Activated CD4-positive, alpha-beta T cell treated with anti-CD3 and anti-CD28 coated beads, Interleukin-2, amount 50 U/mL, for 4 hours (primary cell): ENCODE data around the gene PACSIN2.
"Not testable (repeated sequence)": the region's sequence is repeated elsewhere in the genome, so short reads cannot be mapped to it uniquely, and the experiment has no call there.

ENCODE experiments used
- DNase-seq, 2 experiments: peaks; one replicate each; pipeline ENCODE4 v3.0.0-alpha.2; 2020

Gene PACSIN2

DNA sequence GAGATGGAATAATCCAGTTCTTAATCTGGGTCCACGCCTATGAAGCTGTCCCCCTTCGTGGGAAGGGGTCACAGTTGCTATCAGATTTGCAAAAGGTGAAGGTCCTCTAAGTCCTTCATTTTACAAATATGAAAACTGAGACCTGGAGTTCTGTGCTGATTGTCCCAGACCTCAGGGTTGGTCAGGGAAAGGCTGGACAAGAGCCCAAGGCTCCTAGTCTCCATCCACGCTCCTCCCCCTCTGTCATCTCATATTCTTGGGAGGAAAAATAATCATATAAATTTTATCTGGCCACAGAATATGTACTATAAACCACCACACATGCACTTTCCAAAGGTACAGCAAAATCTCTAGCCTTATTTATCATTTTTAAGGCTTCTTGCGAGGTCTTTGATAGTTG is 5.5 kb downstream of the PACSIN2 start:
- DNase-seq: no peak

- no peak for DNase-seq
Measured at GRCh38 chr22:43008921-43009320, 6.0 kb downstream of the PACSIN2 start.

- DNase-seq: no peak
Measured at GRCh38 chr22:43008509-43008908, 6.4 kb downstream of the PACSIN2 start.

- DNase-seq: no peak
Measured at GRCh38 chr22:43007519-43008102, 7.3 kb downstream of the PACSIN2 start.

GRCh38 chr22:43006753-43007152 is 8.2 kb downstream of the PACSIN2 start:
- DNase-seq: no peak

- DNase-seq: no peak
Measured at GRCh38 chr22:43006016-43006505, 8.9 kb downstream of the PACSIN2 start.

DNA sequence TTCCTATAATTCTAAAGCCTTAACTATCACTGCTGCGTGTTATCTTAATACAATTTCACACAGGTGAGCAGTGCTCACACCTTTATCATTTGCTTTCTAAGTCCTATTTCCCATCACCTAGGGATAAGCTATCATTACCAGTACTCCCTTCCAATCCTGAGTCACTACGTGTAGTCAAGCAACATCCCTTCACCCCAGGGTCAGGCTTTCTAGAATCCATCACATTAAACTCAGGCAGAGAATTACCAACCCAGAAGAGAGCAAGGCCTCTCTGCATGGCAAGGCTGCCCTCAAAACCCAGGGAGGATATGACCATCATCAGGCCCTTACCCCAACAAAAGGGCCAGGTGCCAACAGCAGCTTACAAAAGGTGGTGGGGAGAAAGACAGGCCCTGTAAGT is 9.8 kb downstream of the PACSIN2 start:
- DNase-seq: no peak

DNA sequence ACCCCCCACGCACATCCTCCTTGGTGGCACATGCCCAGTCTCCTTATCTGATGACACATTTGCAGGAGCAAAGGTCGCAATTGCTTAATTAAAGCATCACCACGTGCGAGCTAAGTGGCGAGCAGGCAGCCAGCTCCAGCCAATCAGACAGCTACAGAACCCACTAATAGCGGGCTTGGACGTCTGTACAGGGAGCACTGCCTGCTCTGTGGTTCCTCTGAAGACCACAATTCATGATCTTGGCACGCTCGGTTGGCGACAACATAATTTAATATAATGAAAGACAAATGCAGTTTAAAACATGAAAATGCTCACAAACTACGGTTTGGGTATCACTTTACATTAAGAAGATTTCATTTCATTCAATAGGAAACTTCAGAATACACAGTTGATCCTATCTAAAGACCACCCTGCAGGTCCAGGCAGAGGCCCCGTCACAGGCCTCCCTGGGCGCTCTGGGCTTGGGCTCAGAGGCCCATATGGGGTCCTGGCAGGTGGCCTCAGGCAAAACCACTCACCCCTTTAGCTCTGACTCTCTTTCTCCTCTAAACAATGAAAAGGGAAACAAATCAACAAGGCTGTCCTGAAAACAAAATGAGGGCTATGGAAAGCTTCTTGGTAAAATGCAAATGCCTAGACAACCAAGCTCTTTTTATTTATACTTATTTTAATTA is 10.4 kb downstream of the PACSIN2 start:
- DNase-seq: no peak

- no peak for DNase-seq
Measured at GRCh38 chr22:43002202-43002586, 12.8 kb downstream of the PACSIN2 start.

DNA sequence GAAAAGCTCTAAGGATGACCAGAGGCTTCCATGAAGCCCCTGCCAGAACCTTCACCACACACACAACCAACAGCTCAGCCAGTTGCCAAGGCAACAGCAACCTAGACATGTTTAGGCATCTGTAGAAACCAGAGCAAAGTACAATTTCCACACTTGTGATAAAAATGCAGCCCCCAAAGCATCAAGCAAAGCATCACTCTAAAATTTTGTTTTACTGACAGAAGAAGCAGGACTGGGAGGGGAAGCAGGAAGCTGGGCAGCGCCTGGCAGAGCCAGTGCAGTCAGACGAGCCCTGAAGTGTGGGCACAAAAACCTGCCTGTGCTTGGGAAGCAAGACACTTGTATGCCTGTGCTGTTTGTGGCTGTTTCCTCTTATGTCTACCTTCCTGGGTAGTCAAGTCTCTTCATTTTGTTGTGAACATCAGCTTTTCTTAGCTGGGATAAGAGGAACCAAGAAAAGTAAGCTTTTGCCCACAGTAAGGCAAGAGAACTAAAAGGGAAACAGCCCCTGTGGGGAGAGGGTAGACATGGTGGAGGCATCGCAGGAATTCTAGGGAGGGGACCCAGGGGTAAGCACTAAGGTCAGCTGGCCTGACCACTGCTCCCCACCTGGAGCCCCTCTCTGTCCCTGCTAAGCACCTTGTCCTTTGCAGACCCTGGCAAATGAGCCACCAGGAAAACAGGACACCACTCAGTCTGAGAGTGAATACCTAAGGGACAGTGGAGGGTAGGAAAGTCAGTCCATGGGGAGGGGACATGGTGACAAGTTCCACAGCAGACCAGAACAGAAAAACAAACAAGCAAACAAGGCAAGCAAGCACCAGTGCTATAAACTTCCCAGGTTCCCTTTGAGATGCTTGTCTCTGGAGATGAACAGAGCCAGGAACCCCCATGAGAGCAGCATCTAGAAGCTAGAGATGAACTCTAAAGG is 13.4 kb downstream of the PACSIN2 start:
- DNase-seq: no peak

- DNase-seq: peak in 1 of 2 experiments; percentile 23
Measured at GRCh38 chr22:43000441-43001175, 14.3 kb downstream of the PACSIN2 start.

DNA sequence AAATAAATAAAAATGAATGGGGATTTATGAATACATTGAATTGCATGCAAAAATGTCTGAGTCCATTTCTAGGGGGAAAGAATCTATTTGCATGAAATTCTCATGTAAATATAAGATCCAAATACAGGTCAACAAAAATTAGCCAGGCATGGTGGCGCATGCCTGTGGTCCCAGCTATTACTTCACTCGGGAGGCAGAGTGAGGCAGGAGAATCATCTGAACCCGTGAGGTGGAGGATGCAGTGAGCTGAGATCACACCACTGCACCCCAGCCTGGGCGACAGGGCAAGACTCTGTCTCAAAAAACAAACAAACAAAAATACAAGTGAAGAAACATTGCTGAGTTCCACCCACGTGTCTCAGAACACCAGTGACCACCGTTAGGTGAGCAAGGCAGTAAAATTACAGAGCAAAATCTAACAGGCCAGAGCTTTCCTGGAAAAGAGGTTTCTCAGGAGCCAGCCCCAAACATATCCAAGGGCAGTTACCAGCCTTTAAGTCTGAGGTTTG is 17.3 kb downstream of the PACSIN2 start:
- no peak for DNase-seq

- DNase-seq: no peak
Measured at GRCh38 chr22:42996646-42997365, 18.1 kb downstream of the PACSIN2 start.

- not testable (repeated sequence) for DNase-seq
Measured at GRCh38 chr22:42995654-42996053, 19.3 kb downstream of the PACSIN2 start.

GRCh38 chr22:42994917-42995562 is 19.9 kb downstream of the PACSIN2 start:
- DNase-seq: no peak

- no peak for DNase-seq
Measured at GRCh38 chr22:42994276-42994916, 20.6 kb downstream of the PACSIN2 start.

DNA sequence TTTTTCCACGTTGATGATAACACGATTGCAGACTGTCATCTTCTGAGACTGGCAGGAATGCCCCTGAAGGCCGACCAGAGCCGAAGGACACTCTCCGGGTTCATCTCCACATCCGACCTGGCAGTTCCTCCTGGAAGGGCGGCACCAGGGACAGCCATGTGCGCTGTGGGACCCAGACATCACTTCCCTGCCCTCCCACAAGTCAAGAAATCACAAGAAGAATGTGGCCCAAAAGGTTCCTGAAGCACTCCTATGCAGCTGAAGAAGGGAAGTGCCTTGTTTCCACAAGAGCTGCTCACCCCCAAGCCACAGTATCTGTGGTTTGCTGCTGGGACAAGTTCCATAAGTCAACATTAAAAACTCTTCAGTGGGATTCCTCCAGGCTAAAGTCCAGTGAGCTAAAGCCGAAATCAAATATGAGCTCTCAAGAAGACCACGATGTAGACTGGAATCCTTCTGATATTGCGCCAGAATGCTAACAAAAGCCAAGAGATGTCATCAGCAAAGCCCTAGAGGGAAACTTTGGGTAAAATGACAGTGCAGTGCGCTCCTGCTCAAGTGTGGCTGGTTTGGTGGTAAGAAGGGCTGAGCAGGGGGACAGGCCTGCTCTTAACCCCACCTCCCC is 21.2 kb downstream of the PACSIN2 start:
- DNase-seq: no peak

DNA sequence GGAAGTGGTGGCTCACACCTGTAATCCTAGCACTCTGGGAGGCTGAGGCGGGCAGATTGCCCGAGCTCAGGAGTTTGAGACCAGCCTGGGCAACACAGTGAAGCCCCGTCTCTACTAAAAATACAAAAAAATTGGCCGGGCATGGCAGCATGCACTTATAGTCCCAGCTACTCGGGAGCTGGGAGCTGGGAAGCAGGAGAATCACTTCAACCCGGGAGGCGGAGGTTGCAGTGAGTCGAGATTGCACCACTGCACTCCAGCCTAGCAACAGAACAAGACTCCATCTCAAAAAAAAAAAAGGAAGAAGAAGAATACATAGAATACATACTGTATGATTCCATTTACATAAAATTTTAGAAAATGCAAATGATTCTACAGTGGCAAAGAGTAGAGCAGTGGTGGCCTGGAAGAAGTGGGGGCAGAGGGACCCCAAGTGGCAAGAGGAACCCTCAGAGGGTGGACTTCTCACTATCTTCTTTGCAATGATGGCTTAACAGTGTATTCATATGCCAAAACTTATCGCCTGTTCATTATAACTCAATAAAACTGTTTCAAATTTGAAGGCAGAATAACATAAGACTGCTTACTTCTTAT is 22.0 kb downstream of the PACSIN2 start:
- DNase-seq: no peak

- DNase-seq: no peak
Measured at GRCh38 chr22:42992092-42992491, 22.9 kb downstream of the PACSIN2 start.
